TTC549 (cell line): ENCODE data around the gene PIP5K1C.
"Not testable (repeated sequence)": the region's sequence is repeated elsewhere in the genome, so short reads cannot be mapped to it uniquely, and the experiment has no call there.

ENCODE experiments used
- FAIRE-seq: peaks from 2 replicates; lab custom pipeline; 2012; peaks lifted over from hg19 to GRCh38; lab: Jason Lieb, UNC

The PIP5K1C gene

GRCh38 chr19:3659746-3660112 is 40.5 kb downstream of the PIP5K1C start:
- no peak for FAIRE-seq

- FAIRE-seq: no peak
Measured at GRCh38 chr19:3658870-3659745, 41.2 kb downstream of the PIP5K1C start.

- FAIRE-seq: no peak
Measured at GRCh38 chr19:3658004-3658869, 42.0 kb downstream of the PIP5K1C start.

GRCh38 chr19:3657395-3657769 is 42.9 kb downstream of the PIP5K1C start:
- no peak for FAIRE-seq

GRCh38 chr19:3656747-3657394 is 43.4 kb downstream of the PIP5K1C start:
- no peak for FAIRE-seq

- FAIRE-seq: no peak
Measured at GRCh38 chr19:3656073-3656746, 44.1 kb downstream of the PIP5K1C start.

- no peak for FAIRE-seq
Measured at GRCh38 chr19:3655402-3656072, 44.7 kb downstream of the PIP5K1C start.

- no peak for FAIRE-seq
Measured at GRCh38 chr19:3653865-3654513, 46.3 kb downstream of the PIP5K1C start.

GRCh38 chr19:3653081-3653795 is 47.0 kb downstream of the PIP5K1C start:
- FAIRE-seq: no peak

- no peak for FAIRE-seq
Measured at GRCh38 chr19:3652422-3652821, 47.8 kb downstream of the PIP5K1C start.

GRCh38 chr19:3651684-3652083 is 48.6 kb downstream of the PIP5K1C start:
- no peak for FAIRE-seq

- no peak for FAIRE-seq
Measured at GRCh38 chr19:3649888-3650287, 50.4 kb downstream of the PIP5K1C start.

GRCh38 chr19:3648037-3648905 is 52.0 kb downstream of the PIP5K1C start:
- FAIRE-seq: no peak

GRCh38 chr19:3647102-3647501 is 53.2 kb downstream of the PIP5K1C start:
- FAIRE-seq: not testable (repeated sequence)

- FAIRE-seq: no peak
Measured at GRCh38 chr19:3646336-3647092, 53.8 kb downstream of the PIP5K1C start.

- FAIRE-seq: no peak
Measured at GRCh38 chr19:3645726-3646125, 54.5 kb downstream of the PIP5K1C start.

- no peak for FAIRE-seq
Measured at GRCh38 chr19:3645067-3645396, 55.2 kb downstream of the PIP5K1C start.

- no peak for FAIRE-seq
Measured at GRCh38 chr19:3644351-3645066, 55.8 kb downstream of the PIP5K1C start.
